Nephron (organoid): ENCODE results near the gene PTPRN2.

Source experiments
- H3K27ac Mint-ChIP-seq, 3 experiments: 2 replicates each; pipeline ENCODE4 v1.8.0; 2020; ENCODE audit warnings: mixed read lengths in 3 of 3, mild to moderate bottlenecking in 2 of 3, moderate library complexity in 1 of 3
- H3K27me3 Mint-ChIP-seq: 2 replicates; pipeline ENCODE4 v1.8.0; 2021; ENCODE audit warnings: low read depth, mild to moderate bottlenecking, moderate library complexity, mixed read lengths
- H3K36me3 Mint-ChIP-seq: 2 replicates; pipeline ENCODE4 v1.8.0; 2020; ENCODE audit warnings: low read depth, mixed read lengths
- H3K4me1 Mint-ChIP-seq: 2 replicates; pipeline ENCODE4 v1.8.0; 2020; ENCODE audit warnings: mixed read lengths
- H3K4me3 Mint-ChIP-seq, 3 experiments: 2 replicates each; pipeline ENCODE4 v1.8.0; 2020; ENCODE audit warnings: mild to moderate bottlenecking in 3 of 3, mixed read lengths in 3 of 3, moderate library complexity in 2 of 3
- H3K9me3 Mint-ChIP-seq: 2 replicates; pipeline ENCODE4 v1.8.0; 2020; ENCODE audit warnings: mixed read lengths
- CTCF ChIP-seq, 3 experiments: fragments of 200-600 bp; sonication (generic); IDR thresholded peaks; one replicate each; pipeline ENCODE4 v1.5.0; 2021; ENCODE audit warnings: antibody characterized with exemption in 3 of 3; ENCODE audit not compliant: unreplicated experiment in 3 of 3

Gene PTPRN2

DNA sequence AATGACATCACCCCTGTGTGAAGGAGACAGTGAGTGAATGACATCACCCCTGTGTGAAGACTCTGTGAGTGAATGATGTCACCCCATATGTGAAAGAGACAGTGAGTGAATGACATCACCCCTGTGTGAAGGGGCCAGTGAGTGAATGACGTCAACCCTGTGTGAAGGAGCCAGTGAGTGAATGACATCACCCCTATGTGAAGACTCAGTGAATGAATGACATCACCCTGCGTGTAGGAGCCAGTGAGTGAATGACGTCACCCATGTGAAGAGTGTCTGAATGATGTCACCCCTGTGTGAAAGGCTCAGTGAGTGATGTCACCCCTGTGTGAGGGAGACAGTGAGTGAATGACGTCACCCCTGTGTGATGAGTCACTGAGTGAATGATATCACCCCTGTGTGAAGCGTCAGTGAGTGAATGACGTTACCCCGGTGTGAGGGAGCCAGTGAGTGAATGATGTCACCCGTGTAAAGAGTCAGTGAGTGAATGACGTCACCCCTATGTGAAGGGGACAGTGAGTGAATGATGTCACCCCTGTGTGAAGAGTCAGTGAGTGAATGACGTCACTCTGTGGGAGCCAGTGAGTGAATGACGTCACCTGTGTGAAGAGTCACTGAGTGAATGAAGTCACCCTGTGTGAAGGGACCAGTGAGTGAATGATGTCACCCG lies 478.1 kb downstream of the PTPRN2 start:
- no peak for TF ChIP-seq CTCF (IDR thresholded peaks at IDR 0.05; ENCODE audit: unreplicated experiment in 3 of 3)
- no peak overlapping the region for H3K27ac Mint-ChIP-seq
- no peak overlapping the region for H3K4me3 Mint-ChIP-seq
- no peaks in the 10 kb centered on the region for H3K36me3 Mint-ChIP-seq
- no peaks in the 10 kb centered on the region for H3K27me3 Mint-ChIP-seq
- no peaks in the 10 kb centered on the region for H3K4me1 Mint-ChIP-seq
- peaks cover 15% of the 10 kb centered on the region for H3K9me3 Mint-ChIP-seq

- Mint-ChIP-seq H3K9me3 (peaks cover 12% of the 10 kb centered on the region), H3K27me3 (no peaks in the 10 kb centered on the region), H3K4me3 (no peak overlapping the region), H3K4me1 (no peaks in the 10 kb centered on the region), H3K27ac (no peak overlapping the region), H3K36me3 (no peaks in the 10 kb centered on the region)
- no peak for TF ChIP-seq CTCF (IDR thresholded peaks at IDR 0.05; ENCODE audit: unreplicated experiment in 3 of 3)
These were observed 478.9 kb downstream of the PTPRN2 start for GRCh38 chr7:158108646-158109293.

DNA sequence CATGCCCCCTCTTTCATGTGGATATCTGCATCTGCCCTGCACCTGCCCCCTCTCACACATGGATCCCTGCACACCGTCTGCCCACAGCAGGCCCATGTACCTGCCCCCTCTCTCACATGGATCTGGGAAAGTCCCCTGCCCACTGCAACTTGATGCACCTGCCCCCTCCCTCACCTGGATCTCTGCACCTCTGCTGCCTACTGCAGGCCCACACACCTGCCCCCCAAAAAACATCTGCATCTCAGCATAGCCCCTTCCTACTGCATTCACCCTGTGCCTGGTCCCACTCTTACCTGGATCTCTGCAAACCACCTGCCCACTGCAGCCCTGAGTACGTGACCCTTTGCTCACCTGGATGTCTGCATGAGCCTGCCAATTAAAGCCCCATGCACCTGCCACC lies 479.8 kb downstream of the PTPRN2 start:
- no peak for TF ChIP-seq CTCF (IDR thresholded peaks at IDR 0.05; ENCODE audit: unreplicated experiment in 3 of 3)
- Mint-ChIP-seq H3K27me3 (no peaks in the 10 kb centered on the region), H3K4me1 (no peaks in the 10 kb centered on the region), H3K27ac (no peak overlapping the region), H3K36me3 (no peaks in the 10 kb centered on the region), H3K9me3 (peaks cover 6% of the 10 kb centered on the region), H3K4me3 (no peak overlapping the region)

GRCh38 chr7:158106272-158106671 lies 481.4 kb downstream of the PTPRN2 start:
- no peak overlapping the region for H3K4me3 Mint-ChIP-seq
- no peak for TF ChIP-seq CTCF (IDR thresholded peaks at IDR 0.05; ENCODE audit: unreplicated experiment in 3 of 3)
- peaks cover 10% of the 10 kb centered on the region for H3K9me3 Mint-ChIP-seq
- no peaks in the 10 kb centered on the region for H3K4me1 Mint-ChIP-seq
- H3K27ac Mint-ChIP-seq, result no peak overlapping the region
- peaks cover 3% of the 10 kb centered on the region for H3K27me3 Mint-ChIP-seq
- H3K36me3 Mint-ChIP-seq, result no peaks in the 10 kb centered on the region

DNA sequence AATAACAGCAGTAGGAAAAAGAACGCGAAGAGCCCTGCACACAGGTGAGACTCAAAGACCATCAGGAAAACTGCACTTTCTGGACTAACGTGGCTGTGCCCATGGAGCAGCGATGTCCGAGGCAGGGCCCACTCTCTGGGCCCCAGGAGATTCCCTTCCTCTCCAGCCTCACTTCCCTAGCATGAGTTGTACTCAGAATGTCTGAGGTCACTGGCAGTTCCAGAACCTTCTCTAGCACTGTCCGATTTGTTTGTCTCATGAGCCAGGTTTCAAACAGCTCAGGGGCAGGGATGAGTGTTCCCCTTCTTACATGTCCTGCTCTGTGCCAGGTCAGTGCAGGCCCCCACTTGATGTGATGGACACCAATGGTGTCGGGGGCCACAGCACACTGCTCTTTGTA lies 484.2 kb downstream of the PTPRN2 start:
- TF ChIP-seq CTCF (IDR thresholded peaks at IDR 0.05; ENCODE audit: unreplicated experiment in 3 of 3), result no peak
- Mint-ChIP-seq H3K27me3 (peaks cover 3% of the 10 kb centered on the region), H3K27ac (no peak overlapping the region), H3K9me3 (peaks cover 12% of the 10 kb centered on the region), H3K36me3 (no peaks in the 10 kb centered on the region), H3K4me3 (no peak overlapping the region), H3K4me1 (no peaks in the 10 kb centered on the region)

GRCh38 chr7:158102897-158103296 lies 484.7 kb downstream of the PTPRN2 start:
- TF ChIP-seq CTCF (IDR thresholded peaks at IDR 0.05; ENCODE audit: unreplicated experiment in 3 of 3), result no peak
- Mint-ChIP-seq H3K27ac (no peak overlapping the region), H3K27me3 (peaks cover 3% of the 10 kb centered on the region), H3K4me3 (no peak overlapping the region), H3K9me3 (peaks cover 12% of the 10 kb centered on the region), H3K36me3 (no peaks in the 10 kb centered on the region), H3K4me1 (no peaks in the 10 kb centered on the region)
